GM12874 (cell line): ENCODE data around the gene MYOD1.

Experiments used
- CTCF ChIP-seq: IDR thresholded peaks from 2 replicates; pipeline ENCODE4 v1.5.1; 2011; ENCODE audit warnings: low read depth, mild to moderate bottlenecking, control low read depth, low read length, moderate library complexity; ENCODE audit not compliant: insufficient read depth

Gene MYOD1

GRCh38 chr11:17743808-17744119, 24.4 kb downstream of the MYOD1 start:
- no peak for TF ChIP-seq CTCF

GRCh38 chr11:17744151-17744940, 25.0 kb downstream of the MYOD1 start:
- no peak for TF ChIP-seq CTCF

- no peak for TF ChIP-seq CTCF
Observed at GRCh38 chr11:17745023-17745772, 25.8 kb downstream of the MYOD1 start.

- TF ChIP-seq CTCF, result no peak
Observed at GRCh38 chr11:17746096-17746495, 26.7 kb downstream of the MYOD1 start.

- no peak for TF ChIP-seq CTCF
Observed at GRCh38 chr11:17747131-17747955, 28.0 kb downstream of the MYOD1 start.

- TF ChIP-seq CTCF, result no peak
Observed at GRCh38 chr11:17748044-17748443, 28.7 kb downstream of the MYOD1 start.
